Natural killer cell (primary cell): ENCODE results near the gene KCNT2. TPM values are rescaled to one million over a fixed set of nuclear protein-coding genes. Genes with fewer than 3 reads are reported as not detected.

Experiments used
- ATAC-seq, 3 donors: fragments of 150-1000 bp in 2 of 3; fragments of 200-7000 bp in 1 of 3; cut with Tn5 transposase; 1 replicate in 1 of 3; 2 replicates in 2 of 3; pipeline ENCODE4 v1.10.0; 2021; ENCODE audit warnings: mild to moderate bottlenecking in 2 of 3, moderate library complexity in 2 of 3
- DNase-seq, 2 donors: peaks; one replicate each; pipeline versions ENCODE4 v3.0.0 to v3.0.0-alpha.2; 2013 to 2021; ENCODE audit warnings: mixed read lengths in 1 of 2
- H3K27ac ChIP-seq: one replicate; pipeline ENCODE4 v1.5.1; 2013; ENCODE audit warnings: mild to moderate bottlenecking, low read length
- H3K27me3 ChIP-seq: one replicate; pipeline ENCODE4 v1.6.1; 2013; ENCODE audit warnings: low read length; ENCODE audit not compliant: control insufficient read depth, insufficient read depth
- H3K36me3 ChIP-seq: one replicate; pipeline ENCODE4 v1.6.1; 2013; ENCODE audit warnings: low read length; ENCODE audit not compliant: control insufficient read depth, insufficient read depth
- H3K4me1 ChIP-seq: one replicate; pipeline ENCODE4 v1.6.1; 2013; ENCODE audit warnings: low read length; ENCODE audit not compliant: control insufficient read depth, insufficient read depth
- H3K4me3 ChIP-seq: one replicate; pipeline ENCODE4 v1.5.1; 2013; ENCODE audit warnings: low read length
- H3K9me3 ChIP-seq: one replicate; pipeline ENCODE4 v1.6.1; 2013; ENCODE audit warnings: low read length; ENCODE audit not compliant: control insufficient read depth, insufficient read depth
- H3K27ac Mint-ChIP-seq, 2 donors: one replicate each; pipeline ENCODE4 v1.8.0; 2022; ENCODE audit warnings: mild to moderate bottlenecking in 2 of 2, mixed read lengths in 2 of 2, moderate library complexity in 1 of 2
- H3K27me3 Mint-ChIP-seq, 2 donors: one replicate each; pipeline ENCODE4 v1.8.0; 2022; ENCODE audit warnings: low read depth in 2 of 2, mixed read lengths in 2 of 2
- H3K36me3 Mint-ChIP-seq: one replicate; pipeline ENCODE4 v1.8.0; 2022; ENCODE audit warnings: mixed read lengths
- H3K4me1 Mint-ChIP-seq, 2 donors: one replicate each; pipeline ENCODE4 v1.8.0; 2022; ENCODE audit warnings: mixed read lengths in 2 of 2
- H3K4me3 Mint-ChIP-seq: one replicate; pipeline ENCODE4 v1.8.0; 2022; ENCODE audit warnings: mild to moderate bottlenecking, moderate library complexity, mixed read lengths
- H3K9me3 Mint-ChIP-seq, 2 donors: one replicate each; pipeline ENCODE4 v1.8.0; 2022; ENCODE audit warnings: mixed read lengths in 2 of 2
- CTCF ChIP-seq: fragments of 200-600 bp; IDR thresholded peaks from one replicate; pipeline ENCODE4 v1.8.0; 2022; ENCODE audit warnings: antibody characterized with exemption
- WGBS: methylation state at CpG from one replicate; pipeline ENCODE4 v1.1.7; 2013; ENCODE audit warnings: missing lambda C conversion rate; ENCODE audit not compliant: insufficient coverage; 5-methylcytosine and 5-hydroxymethylcytosine counted together
- intact Hi-C: fragments of 100-400 bp; cut with micrococcal nuclease; formaldehyde crosslinking; loops from one replicate; pipeline ENCODE4 v1.14.2; 2022
- total RNA-seq, 4 donors: library from RNA; stranded (reverse); fragments of 120-200 nt in 1 of 4; gene quantifications; one replicate each; pipeline versions ENCODE4 v1.2.3 to v1.2.4, GENCODE V29; 2013 to 2022

The KCNT2 gene
- total RNA-seq, 3 donors from 2014 or later (not counting 1 experiment from before 2014, with no cell fraction given): not detected

- H3K36me3 Mint-ChIP-seq: no peaks in the 10 kb centered on the region
- H3K4me3 Mint-ChIP-seq: no peak overlapping the region
- Histone ChIP-seq H3K4me3 (no peak overlapping the region), H3K27ac (no peak overlapping the region), H3K27me3 (no peaks in the 10 kb centered on the region), H3K36me3 (no peaks in the 10 kb centered on the region), H3K9me3 (no peaks in the 10 kb centered on the region), H3K4me1 (no peaks in the 10 kb centered on the region)
- intact Hi-C loops: no loop called here
- no peak overlapping the region for H3K27ac Mint-ChIP-seq
- H3K9me3 Mint-ChIP-seq: peaks cover 4% of the 10 kb centered on the region in 2 donors
- H3K27me3 Mint-ChIP-seq: no peaks in the 10 kb centered on the region
- DNase-seq (no peak), ATAC-seq (no peak)
- no peaks in the 10 kb centered on the region for H3K4me1 Mint-ChIP-seq
- 89% methylated on average over 1 of the region's 1 CpG for WGBS
- no peak for TF ChIP-seq CTCF
Observed at GRCh38 chr1:196440711-196441110, 167.5 kb downstream of the KCNT2 start.

GRCh38 chr1:196438329-196438728 lies 169.9 kb downstream of the KCNT2 start:
- WGBS: 90% methylated on average over 2 of the region's 2 CpGs
- H3K36me3 ChIP-seq: no peaks in the 10 kb centered on the region
- Mint-ChIP-seq H3K27me3 (no peaks in the 10 kb centered on the region), H3K36me3 (no peaks in the 10 kb centered on the region), H3K4me1 (no peaks in the 10 kb centered on the region), H3K9me3 (peaks cover 4% of the 10 kb centered on the region in 2 donors), H3K27ac (no peak overlapping the region), H3K4me3 (no peak overlapping the region)
- intact Hi-C loops: no loop called here
- no peaks in the 10 kb centered on the region for H3K27me3 ChIP-seq
- H3K9me3 ChIP-seq: no peaks in the 10 kb centered on the region
- ATAC-seq (no peak), DNase-seq (no peak)
- H3K4me1 ChIP-seq: no peaks in the 10 kb centered on the region
- TF ChIP-seq CTCF: no peak
- no peak overlapping the region for H3K27ac ChIP-seq
- H3K4me3 ChIP-seq: no peak overlapping the region

GRCh38 chr1:196437671-196438070 lies 170.6 kb downstream of the KCNT2 start:
- Mint-ChIP-seq H3K36me3 (no peaks in the 10 kb centered on the region), H3K9me3 (peaks cover 4% of the 10 kb centered on the region in 2 donors), H3K4me3 (no peak overlapping the region), H3K27ac (no peak overlapping the region), H3K4me1 (no peaks in the 10 kb centered on the region), H3K27me3 (no peaks in the 10 kb centered on the region)
- H3K27me3 ChIP-seq: no peaks in the 10 kb centered on the region
- intact Hi-C loops: no loop called here
- no peak overlapping the region for H3K27ac ChIP-seq
- TF ChIP-seq CTCF: no peak
- no peak for ATAC-seq
- no peaks in the 10 kb centered on the region for H3K36me3 ChIP-seq
- no peaks in the 10 kb centered on the region for H3K9me3 ChIP-seq
- no peak for DNase-seq
- H3K4me1 ChIP-seq: no peaks in the 10 kb centered on the region
- no peak overlapping the region for H3K4me3 ChIP-seq

- H3K27ac Mint-ChIP-seq: no peak overlapping the region
- intact Hi-C loops: no loop called here
- H3K4me1 Mint-ChIP-seq: no peaks in the 10 kb centered on the region
- DNase-seq (no peak), ATAC-seq (no peak)
- no peaks in the 10 kb centered on the region for H3K36me3 Mint-ChIP-seq
- TF ChIP-seq CTCF: no peak
- no peaks in the 10 kb centered on the region for H3K27me3 Mint-ChIP-seq
- peaks cover 3 to 6% of the 10 kb centered on the region in 2 donors for H3K9me3 Mint-ChIP-seq
- no peaks in the 10 kb centered on the region for H3K36me3 ChIP-seq
- no peak overlapping the region for H3K4me3 Mint-ChIP-seq
- no peaks in the 10 kb centered on the region for H3K27me3 ChIP-seq
- peaks cover 2% of the 10 kb centered on the region for H3K9me3 ChIP-seq
- no peaks in the 10 kb centered on the region for H3K4me1 ChIP-seq
- no peak overlapping the region for H3K27ac ChIP-seq
- H3K4me3 ChIP-seq: no peak overlapping the region
Observed at GRCh38 chr1:196433000-196433399, 175.2 kb downstream of the KCNT2 start.
